ENCODE data around the gene ARHGAP1.
"Not testable (repeated sequence)": the region's sequence is repeated elsewhere in the genome, so short reads cannot be mapped to it uniquely, and the experiment has no call there.

ARHGAP1 gene

GRCh38 chr11:46722566-46723358 lies 22.3 kb upstream of the ARHGAP1 start:
- no peak for DNase-seq

DNA sequence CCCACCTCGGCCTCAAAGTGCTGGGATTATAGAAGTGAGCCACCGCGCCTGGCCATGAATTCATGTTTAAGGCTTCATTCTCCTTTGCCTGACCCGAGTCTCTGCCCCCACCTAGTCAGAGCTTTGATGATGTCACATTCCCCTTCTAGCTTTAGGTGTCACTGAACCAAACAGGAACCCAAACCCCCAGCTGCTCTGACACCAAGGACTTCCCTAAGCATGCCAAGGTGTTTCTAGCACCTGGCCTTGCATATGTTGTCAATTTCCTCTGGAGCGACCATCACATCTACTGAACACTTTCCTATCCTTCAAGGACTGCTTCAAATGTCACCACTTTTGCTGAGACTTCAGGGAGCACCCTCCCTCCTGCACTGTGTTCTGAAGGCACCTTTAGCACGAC lies 20.9 kb upstream of the ARHGAP1 start:
- no peak for DNase-seq

- no peak for DNase-seq
These were observed 19.3 kb upstream of the ARHGAP1 start for GRCh38 chr11:46719543-46720218.

DNA sequence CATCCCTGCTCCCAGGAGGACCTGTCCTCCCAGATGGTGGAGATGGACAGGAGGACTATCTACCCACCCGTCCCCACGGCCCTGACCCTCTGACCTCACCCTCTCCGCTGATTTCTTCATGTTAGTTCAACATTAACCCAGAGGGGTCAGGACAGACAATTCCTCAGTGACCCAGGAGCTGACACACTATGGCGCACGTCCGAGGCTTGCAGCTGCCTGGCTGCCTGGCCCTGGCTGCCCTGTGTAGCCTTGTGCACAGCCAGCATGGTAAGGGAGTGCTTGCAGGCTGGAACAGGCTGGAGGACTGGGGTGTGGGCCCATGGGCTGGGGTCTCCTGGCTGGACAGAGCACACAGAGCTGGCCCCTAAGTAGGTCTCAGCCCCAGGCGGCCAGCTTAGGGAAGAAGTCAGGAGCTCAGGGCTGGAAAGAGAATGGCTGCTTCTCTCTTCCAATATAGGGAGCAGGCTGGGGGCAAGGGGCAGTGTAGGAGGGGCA lies 18.7 kb upstream of the ARHGAP1 start, which contains the start of gene F2:
Gene F2, plus strand, starts transcription at position 166 of the 495 bp plus-strand sequence. Its CDS starts 23 bp downstream, at position 189.
- DNase-seq, result no peak

GRCh38 chr11:46718155-46719019 lies 18.0 kb upstream of the ARHGAP1 start:
- DNase-seq, result no peak

DNA sequence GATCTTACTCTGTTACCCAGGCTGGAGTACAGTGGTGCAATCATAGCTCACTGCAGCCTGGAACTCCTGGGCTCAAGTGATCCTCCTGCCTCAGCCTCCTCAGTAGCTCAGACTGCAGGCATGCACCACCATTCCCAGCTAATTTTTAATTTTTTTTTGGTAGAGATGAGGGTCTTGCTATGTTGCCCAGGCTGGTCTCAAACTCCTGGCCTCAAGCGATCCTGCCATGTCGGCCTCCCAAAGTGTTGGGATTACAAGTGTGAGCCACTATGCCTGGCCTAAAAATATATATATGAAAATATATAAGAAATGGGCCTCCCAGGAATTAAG lies 17.4 kb upstream of the ARHGAP1 start:
- not testable (repeated sequence) for DNase-seq

DNA sequence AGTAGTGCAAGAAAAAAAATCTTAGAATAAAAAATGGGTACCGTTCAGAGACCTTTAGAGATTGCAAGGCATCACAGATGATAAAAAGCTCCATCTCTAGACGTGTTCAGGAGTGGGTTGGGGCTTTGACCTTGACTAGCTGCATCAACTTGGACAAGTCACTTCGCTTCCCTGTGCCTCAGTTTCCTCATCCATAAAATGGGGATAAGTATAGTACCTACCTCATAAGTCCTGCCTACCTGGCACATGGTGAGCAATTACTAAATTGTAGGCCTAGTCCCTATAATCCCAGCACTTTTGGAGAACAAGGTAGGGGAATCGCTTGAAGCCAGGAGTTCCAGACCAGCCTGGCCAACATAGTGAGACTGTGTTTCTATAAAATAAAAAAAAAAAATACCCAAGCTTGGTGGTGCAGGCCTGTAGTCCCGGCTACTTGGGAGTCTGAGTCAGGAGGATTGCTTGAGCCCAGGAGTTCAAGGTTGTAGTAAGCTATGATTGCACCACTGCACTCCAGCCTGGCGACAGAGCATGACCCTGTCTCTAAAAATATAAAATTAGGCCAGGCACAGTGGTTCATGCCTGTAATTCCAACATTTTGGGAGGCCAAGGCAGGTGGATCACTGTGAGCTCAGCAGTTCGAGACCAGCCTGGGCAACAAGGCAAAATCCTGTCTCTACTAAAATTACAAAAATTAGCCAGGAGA lies 12.6 kb upstream of the ARHGAP1 start:
- DNase-seq, result no peak

GRCh38 chr11:46711303-46711702 lies 10.9 kb upstream of the ARHGAP1 start:
- DNase-seq, result no peak

- no peak for DNase-seq
These were observed 10.4 kb upstream of the ARHGAP1 start for GRCh38 chr11:46710821-46711269.

DNA sequence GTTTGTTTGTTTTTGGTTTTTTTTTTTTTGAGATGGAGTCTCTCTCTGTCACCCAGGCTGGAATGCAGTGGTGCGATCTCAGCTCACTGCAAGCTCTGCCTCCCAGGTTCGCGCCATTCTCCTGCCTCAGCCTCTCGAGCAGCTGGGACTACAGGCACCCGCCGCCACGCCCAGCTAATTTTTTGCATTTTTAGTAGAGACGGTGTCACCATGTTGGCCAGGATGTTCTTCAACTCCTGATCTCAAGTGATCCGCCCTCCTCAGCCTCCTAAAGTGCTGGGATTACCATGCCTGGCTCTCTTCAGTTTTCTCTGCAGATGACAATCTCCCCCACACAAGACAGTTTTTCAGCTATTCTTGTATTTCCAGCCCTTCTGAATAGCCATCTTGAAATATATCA lies 8.9 kb upstream of the ARHGAP1 start:
- not testable (repeated sequence) for DNase-seq

GRCh38 chr11:46706886-46707285 lies 6.5 kb upstream of the ARHGAP1 start:
- no peak for DNase-seq

- DNase-seq, result no peak
These were observed 4.8 kb upstream of the ARHGAP1 start for GRCh38 chr11:46705070-46705688.

GRCh38 chr11:46701078-46701654 lies 747 bp upstream of the ARHGAP1 start:
- no peak for DNase-seq

GRCh38 chr11:46698597-46698996 lies 1.8 kb downstream of the ARHGAP1 start:
- no peak for DNase-seq

DNA sequence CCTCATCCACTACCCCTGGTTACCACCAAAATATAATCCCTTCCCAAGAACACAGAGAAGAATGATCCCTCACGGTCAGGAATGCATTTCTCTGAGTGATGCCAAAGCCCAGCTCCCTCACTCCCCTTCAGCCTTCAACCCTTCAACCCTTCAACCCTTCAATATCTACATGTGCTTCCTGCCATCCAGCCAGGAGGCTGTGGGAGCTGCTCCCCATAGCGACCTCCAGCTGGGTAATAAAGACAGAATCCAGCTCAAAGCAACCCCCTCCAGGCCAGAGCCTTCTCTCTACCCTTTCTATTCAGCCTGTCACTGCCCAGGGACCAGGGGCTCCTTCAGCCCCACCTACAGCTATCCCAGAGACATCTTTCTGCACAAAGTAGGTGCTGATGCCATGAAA lies 2.7 kb downstream of the ARHGAP1 start:
- DNase-seq, result no peak

DNA sequence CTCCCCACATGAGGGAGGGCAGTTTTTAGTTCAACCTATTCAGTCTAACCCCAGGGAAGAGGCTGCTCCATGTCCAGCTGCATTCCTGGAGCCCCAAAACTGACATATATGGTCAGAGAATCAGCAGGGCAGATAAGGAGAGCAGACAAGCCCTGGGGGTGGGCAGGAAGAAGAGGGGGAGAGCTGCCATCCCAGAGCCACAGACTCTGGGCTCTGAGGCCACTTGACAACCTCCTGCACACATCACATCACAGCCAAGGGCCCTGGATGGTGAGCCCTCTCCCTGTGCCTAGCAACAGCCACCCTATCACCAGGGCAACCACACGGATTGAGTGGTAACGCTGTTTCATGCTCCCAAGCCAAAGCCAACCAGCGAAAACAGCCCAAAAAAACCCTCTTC lies 3.1 kb downstream of the ARHGAP1 start:
- no peak for DNase-seq

DNA sequence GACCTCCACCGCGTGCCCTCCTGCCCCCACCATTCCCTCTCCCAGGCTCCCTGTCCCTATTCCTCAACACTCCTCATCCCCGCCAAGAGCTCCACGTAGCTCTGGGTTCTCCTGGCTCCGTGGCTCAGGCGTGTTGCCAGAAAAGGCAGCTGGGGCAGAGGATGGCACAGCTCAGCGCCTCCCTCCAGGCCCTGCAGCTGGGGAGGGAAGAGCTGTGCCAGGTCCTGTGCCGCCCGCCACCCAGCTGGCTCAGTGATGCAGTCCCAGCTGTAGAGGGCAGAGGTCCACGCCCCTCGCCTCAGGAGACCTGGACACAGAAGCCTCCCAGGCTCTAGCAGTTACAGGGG lies 4.2 kb downstream of the ARHGAP1 start:
- no peak for DNase-seq

DNA sequence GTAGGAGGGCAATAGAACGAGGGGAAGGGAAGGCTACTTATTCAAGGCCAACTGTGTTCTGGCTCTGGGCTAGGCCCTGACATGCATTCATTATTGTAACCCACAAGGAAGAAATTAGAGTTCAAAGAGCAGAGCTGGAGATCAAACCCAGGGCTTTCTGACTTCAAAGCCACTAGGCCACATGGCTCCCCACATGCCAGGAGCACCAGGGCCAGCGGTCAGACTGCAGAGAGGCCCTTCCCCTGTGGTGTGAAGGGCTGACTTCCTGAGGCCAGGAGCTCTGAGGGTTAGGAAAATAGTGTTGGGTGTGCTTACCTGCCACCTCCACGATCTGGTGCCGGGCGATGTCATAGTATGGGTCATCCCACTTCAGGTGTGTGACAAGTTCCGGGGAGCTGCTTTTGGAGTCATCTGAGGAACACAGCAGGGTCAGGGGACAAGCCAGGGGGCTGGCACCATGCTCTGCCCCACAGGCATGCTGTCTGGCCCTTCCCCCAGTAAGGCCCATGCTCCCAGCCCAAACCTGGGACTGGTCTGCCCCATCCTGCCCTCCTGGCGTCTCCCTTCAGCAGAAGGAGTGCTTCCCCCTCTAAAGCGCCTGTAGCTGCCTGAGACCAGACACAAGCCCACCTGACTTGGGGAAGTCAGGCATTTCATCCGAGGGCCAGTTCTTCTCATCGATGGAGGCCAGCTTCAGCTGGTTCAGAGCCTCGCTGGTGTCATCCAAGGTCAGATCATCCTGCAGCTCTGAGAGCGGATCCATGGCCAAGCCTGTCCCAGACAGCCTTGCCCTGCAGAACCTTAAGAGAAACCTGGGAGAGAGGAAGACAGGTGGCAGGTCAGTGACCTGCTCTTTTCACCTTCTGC lies 4.8 kb downstream of the ARHGAP1 start:
- no peak for DNase-seq

DNA sequence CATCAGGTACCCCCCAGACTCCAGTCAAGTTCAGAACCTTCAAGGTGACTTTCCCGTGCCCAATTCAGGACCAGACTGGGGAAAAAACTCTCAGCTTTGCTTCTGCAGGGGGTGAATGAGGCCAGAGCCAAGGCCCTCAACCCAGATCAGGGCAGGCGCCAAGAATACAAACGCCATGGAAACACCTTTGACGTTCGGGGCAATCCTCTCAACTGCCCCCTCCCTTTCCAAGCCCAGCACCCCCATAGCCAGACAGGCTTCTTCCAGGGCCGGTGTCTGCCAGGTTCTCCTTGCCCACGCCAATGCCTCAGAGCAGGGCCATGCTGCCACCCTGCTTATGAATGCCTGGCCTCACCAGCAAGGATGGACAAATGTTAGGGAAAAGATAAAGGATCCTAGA lies 5.8 kb downstream of the ARHGAP1 start:
- DNase-seq, result no peak

DNA sequence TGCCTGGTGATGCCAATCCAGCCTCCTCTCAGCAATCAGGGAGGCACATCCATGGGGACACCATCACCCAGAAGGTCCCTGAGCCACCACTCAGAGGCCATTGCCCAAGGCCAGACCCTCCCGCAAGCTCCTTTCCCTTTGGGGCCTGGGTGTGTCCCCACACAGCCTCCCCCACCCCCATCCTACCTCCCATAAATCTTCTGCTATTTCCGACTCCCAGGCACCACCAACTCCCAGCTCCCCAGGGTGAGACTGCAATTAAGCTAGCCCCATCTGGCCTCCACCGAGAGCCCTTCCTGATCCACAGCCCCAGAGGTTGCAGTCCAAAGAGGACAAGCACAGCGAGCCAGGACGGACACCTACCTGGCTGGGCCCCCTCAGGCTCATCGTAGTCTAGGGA lies 6.3 kb downstream of the ARHGAP1 start:
- no peak for DNase-seq

DNA sequence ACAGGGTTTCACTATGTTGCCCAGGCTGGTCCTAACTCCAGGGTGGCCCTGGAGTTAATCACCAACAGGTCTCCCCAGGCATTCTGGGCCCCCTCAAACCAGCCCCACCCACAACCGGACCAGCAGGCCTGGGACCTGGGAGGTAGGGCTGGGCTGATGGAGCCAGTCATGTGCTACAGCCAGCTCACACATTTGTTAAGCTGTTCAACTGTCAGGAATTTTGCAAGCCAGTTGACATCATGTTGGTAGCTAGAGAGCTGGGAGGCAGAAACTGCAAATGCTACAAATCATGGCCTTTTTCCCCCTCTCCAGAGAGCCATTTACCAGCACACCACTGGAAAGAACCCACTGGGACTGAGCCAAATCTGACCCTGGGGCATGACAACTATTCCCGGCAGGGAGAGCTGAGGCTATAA lies 6.8 kb downstream of the ARHGAP1 start:
- DNase-seq, result no peak

All from NCI-H2171 treated with DMSO at 0.1 percent for 48 hours (cell line).